ENCODE measurements around the gene CDK18.
"Not testable (repeated sequence)": the region's sequence is repeated elsewhere in the genome, so short reads cannot be mapped to it uniquely, and the experiment has no call there.

Gene CDK18
- 1.6 to 19.5 (median 13.2) reads per million in 17 experiments for total RNA-seq

DNA sequence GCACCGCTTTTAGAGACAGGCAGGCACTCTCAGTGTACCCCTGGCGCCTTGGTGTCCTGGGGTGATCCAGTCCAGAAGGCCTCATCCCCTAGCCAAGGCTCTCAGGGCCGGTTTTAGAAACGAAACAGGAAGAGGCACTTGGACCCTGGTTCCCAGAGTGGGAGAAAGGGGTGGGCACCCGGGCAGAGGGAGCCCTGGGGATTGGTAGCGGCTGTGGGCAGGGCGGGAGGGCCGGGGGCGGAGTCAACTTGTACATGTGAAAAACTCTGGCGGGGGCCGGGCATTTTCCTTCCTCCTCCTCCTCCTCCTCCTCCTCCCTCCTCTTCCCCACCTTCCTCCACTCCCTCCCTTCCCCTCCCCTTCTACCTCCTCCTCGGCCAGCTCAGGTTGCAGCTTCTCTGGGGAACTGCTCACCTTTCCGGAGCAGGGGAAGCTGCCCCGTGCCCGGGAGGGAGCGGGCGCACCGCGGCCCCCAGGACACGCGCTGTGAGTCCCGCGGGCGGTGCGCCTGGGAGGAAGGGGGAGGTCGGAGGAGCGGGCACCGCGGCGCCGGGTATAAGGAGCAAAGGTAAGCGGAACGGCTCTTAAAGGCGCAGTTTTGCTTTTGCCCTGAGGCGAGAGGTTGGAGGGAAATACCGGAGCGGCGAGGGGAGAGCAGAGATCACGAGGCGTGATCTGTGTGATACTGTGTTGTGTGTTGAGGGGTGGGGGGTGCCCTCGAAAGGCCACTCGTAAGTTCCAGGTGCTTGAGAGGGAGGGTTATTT is at the start of gene CDK18:
TSS of gene CDK18 (plus strand) at position 359 of the 765 bp plus-strand sequence. CDS start 18,499 bp downstream, outside the sequence.
- DNase-seq = peak; percentile 79 to 92 (median 89)

DNA sequence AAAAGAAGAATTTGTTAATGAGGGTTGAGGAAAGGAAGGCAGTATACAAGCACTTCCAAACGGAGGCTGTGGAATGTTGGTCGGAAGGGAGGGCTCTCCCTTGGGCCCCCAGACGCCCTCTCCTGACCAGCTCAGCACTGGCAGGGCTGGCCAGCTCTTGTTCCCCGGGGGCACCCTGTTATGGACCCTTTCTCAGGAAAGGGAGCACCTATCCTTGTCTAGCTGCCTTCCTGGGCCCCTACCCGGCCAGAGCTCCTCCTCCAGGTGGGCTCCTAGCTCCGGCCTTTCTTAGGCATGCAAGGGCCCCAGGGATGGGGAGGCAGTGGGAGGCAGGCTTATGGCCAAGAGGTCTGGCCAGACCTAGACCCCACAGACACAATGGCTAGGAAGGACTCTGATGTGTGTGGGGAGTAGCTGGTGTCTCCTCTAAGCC is 49.5 kb upstream of the CDK18 start:
- DNase-seq = no peak

- DNase-seq = no peak
Observed at GRCh38 chr1:205455581-205456382, 48.7 kb upstream of the CDK18 start, which contains the start of gene BLACAT1. Gene BLACAT1, minus strand, starts transcription at chr1:205456045.

DNA sequence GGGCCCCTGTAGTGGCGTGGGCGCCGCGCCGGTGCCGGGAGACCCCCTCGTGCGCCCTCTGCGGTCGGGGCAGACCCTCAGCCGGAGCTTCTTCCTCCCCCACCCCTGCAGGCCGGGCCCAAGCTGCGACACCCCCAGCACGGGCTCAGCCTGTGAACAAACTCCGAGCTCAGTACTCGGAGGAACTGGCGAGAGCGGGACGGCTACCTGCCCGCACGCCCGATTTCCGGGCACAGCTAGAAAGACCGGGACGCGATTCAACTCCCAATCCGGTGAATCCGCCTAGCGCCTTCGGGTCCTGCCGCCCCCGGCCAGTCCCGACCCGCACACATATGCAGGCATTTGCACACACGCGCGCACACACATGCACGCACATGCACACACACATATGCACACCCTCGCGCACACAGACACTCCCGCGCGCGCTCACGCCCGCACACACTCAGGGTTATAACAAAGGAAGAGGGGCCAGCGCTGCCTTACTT is 48.0 kb upstream of the CDK18 start:
- no peak for DNase-seq

GRCh38 chr1:205456868-205457745 is 47.4 kb upstream of the CDK18 start:
- no peak for DNase-seq

GRCh38 chr1:205458777-205459566 is 45.5 kb upstream of the CDK18 start:
- peak; percentile 32 to 74 (median 58) for DNase-seq

DNA sequence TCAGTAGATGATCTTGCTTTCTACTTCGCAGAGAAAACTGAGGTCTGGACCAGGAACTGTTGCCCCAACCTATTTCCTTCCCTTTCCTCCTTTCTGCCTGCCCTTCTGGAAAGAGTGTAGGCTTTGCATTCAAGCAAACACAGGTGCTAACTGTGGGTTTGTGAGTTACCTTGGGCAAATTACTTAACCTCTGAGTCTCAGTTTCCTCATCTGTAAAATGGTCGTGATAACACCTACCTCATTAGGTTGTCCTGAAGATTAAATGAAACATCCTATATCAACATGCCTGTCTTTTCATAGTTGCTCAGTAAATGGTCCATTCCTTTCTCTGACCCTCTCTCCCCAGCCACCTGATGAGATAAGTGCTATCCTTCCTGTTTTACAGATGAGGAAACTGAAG is 39.1 kb upstream of the CDK18 start:
- DNase-seq = no peak

- DNase-seq = no peak
Observed at GRCh38 chr1:205466595-205467220, 37.8 kb upstream of the CDK18 start.

DNA sequence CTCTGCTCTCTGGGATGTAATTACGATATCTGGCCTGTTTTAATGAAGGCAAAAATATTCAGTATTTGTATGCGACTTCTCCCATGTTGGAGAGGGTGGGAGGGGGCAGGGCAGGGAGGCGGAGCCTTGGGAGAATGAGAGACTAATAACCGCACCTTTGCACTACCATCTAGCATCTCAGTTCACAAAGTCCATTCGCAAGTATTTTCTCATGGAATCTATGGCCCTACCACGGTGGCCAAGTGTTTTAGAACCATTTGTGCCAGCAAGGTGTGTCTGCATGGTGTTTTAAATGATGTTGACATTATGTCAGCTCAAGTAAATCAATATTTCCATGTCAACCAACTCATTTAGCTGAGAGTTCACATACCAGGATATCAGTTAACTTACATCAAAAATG is 34.3 kb upstream of the CDK18 start:
- no peak for DNase-seq

DNA sequence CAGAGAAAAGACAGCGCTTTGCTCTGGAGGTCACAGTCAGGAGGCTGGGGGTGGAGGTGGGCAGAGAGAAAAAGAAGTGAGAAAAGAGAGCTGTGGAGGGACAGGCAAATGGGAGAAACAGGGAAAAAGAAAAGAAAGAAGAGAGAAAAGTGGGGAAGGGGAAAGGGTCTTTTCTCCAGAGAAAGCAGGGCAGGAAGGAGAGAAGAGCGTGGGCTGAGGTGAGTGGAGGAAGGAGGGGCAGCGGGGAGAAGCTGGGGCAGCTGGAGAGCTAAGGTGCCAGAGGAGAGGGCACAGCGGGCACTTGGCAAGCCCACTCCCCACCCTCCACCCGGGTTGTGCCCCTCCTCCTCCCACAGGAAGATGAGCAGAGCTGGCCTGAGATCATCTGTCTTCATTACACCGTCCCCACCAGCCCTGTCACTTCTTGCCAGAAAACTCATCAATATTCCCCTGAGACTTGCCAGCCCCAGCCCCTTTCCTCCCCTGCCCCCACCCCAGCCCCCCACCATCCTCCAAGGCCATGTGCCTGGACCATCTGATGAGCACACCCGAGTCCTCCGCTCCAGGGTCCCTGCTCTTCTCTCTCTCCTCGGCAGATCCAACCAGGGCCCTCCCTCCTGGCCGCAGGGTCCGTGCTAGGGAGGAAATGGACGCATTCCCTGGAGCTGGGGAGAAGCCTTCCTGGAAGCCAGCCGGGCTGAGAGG is 31.6 kb upstream of the CDK18 start:
- no peak for DNase-seq

DNA sequence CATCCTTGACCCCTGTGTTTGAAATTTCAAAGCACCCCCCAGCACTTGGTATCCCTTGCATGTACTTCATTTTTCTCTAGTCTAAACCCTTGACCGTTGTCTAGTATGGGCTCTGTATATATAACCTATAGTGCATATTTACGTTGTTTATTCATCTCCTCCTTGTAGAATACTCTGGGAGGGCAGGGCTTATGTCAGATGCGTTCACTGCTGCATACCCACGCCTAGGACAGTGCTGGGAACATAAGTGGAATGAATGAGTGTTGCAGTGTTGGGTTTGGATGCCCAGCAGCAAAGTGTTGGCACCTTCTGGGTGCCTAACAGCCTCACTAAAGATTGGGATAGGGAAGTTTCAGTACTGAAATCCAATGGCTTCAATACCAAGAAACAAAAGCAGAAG is 31.0 kb upstream of the CDK18 start:
- no peak for DNase-seq

DNA sequence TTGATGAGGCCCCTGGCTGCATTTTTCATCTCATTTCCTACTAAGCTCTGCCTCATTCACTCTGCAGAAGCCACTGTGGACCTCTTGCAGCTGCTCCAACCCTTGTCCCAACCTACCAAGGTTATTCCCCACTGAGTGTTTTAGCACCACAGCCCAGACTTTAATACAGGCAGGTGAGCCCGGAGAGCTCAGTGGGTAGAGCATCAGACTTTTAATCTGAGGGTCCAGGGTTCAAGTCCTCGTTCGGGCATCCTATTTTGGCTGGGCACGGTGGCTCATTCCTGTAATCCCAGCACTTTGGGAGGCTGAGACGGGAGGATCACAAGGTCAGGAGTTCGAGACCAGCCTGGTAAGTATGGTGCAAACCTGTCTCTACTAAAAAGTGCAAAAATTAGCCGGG is 30.5 kb upstream of the CDK18 start:
- DNase-seq = no peak

- DNase-seq = no peak
Observed at GRCh38 chr1:205474571-205474970, 29.9 kb upstream of the CDK18 start.

DNA sequence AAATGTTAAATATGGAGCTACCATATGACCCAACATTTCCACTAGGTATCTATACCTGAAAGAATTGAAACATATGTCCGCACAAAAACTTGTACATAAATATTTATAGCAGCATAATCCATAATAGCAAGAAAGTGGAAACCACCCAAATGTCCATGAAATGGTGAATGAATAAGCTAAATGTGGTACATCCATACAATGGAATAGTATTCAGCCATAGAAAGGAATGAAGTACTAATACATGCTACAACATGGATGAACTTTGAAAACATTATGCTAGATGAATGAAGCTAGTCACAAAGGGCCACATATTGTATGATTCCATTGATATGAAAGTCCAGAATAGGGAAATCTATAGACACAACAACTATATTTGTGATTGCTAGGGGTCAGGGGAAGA is 28.6 kb upstream of the CDK18 start:
- DNase-seq = no peak

DNA sequence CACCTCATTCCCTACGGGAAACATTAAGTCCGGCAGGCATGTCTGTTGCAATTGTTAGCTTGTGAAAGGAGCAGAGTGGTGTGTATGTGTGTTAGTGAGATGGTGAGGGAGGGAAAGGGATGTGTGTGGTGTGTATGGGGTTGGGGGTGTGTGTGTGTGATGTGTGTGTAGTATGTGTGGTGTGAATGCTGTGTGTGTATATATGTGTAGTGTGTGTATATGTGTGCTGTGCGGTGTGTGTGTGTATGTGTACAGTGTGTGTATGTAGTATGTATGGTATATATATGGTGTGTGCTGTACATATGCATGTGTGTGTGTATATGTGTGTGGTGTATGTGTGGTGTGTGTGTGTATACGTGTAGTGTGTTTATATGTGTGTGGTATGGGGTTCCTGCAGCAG is 27.8 kb upstream of the CDK18 start:
- no peak for DNase-seq

- DNase-seq = no peak
Observed at GRCh38 chr1:205477121-205477758, 27.2 kb upstream of the CDK18 start.

GRCh38 chr1:205477759-205478247 is 26.7 kb upstream of the CDK18 start:
- DNase-seq = no peak

GRCh38 chr1:205478985-205479384 is 25.5 kb upstream of the CDK18 start:
- DNase-seq = not testable (repeated sequence)

- DNase-seq = no peak
Observed at GRCh38 chr1:205480349-205480985, 24.0 kb upstream of the CDK18 start.

Data from suppressor macrophage (primary cell).